ENCODE data around the gene ZFYVE21. TPM values are rescaled to one million over a fixed set of nuclear protein-coding genes. Genes with fewer than 3 reads are reported as not detected.
A peak's percentile ranks its signal among the peaks of the same experiment; 100 is the strongest.

Gene ZFYVE21
- 47.0 and 68.4 TPM in 2 replicates for total RNA-seq (ENCODE audit: low replicate concordance)

DNA sequence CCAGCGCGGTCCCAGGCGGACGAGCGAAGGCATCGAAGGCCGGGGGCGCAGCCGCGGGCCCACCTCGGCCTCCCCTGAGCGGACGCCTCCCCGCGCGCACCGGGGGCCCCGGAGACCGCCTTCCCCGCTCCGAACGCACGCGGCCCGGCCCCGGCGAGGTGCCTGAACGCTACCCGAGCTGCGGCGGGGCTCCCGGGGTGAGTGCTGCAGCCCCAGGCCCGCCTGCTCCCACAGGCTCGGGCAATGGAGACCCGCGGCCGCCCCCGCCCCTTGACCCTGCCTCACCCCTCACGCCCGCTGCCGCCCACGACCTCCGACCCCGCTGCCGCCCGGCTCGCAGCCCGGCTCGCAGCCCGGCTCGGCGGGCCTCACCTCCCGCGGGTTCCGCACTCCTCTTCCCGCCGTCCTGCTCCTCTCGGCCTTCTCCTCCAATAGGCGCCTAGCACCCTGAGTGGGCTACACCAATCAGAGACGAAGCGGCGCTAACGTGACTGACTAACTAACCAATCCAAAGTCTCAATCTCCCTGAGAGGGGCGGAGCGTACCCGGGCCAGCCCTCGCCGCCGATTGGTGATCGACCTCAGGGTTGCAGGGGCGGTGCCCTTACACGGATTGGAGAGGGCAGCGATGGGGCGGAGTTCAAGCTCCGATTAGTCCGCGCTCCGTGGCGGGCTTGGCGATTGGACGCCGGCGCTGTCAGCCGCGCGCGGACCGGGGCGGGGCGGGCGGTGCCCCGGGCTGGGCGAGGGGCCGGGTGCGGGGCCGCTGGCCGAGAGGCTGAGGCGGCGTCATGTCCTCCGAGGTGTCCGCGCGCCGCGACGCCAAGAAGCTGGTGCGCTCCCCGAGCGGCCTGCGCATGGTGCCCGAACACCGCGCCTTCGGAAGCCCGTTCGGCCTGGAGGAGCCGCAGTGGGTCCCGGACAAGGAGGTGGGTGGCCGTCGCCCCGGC is at the start of gene ZFYVE21, which contains the start of gene XRCC3:
TSS of gene ZFYVE21 (plus strand) at position 759 of the 949 bp plus-strand sequence. CDS start at position 791, 32 bp downstream.
TSS of gene XRCC3 (minus strand) at position 400 of the 949 bp plus-strand sequence. CDS start 4,364 bp downstream, outside the sequence.
- TF ChIP-seq, protein P1, sequence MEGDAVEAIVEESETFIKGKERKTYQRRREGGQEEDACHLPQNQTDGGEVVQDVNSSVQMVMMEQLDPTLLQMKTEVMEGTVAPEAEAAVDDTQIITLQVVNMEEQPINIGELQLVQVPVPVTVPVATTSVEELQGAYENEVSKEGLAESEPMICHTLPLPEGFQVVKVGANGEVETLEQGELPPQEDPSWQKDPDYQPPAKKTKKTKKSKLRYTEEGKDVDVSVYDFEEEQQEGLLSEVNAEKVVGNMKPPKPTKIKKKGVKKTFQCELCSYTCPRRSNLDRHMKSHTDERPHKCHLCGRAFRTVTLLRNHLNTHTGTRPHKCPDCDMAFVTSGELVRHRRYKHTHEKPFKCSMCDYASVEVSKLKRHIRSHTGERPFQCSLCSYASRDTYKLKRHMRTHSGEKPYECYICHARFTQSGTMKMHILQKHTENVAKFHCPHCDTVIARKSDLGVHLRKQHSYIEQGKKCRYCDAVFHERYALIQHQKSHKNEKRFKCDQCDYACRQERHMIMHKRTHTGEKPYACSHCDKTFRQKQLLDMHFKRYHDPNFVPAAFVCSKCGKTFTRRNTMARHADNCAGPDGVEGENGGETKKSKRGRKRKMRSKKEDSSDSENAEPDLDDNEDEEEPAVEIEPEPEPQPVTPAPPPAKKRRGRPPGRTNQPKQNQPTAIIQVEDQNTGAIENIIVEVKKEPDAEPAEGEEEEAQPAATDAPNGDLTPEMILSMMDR (IDR thresholded peaks at IDR 0.05; ENCODE audit: insufficient read depth, low read length): no peak
- DNase-seq (ENCODE audit: low read depth): peak; percentile 99
- H3K4me3 ChIP-seq (ENCODE audit: low read depth, low read length): peak within 1 kb of the TSS; percentile 84

DNA sequence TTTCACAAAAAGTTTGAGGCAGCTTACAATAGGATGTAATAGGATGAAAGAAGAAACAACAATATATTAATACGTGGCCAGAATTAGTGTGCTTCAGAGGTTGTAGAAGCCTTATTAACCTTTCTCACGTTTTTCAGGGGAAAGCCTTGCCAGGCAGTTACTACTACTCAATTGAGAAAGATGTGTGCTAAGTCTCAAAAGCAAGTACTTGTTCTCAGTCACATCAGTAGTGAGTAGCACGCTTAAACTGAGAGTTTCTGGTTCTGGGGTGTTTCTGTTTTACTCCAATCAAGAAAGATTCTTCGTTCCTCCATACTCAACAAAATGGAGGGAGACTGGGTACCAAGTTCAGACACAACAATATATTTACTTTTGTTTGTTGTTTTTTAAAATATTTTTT is 47.9 kb upstream of the ZFYVE21 start:
- DNase-seq (ENCODE audit: low read depth): no peak
- TF ChIP-seq, protein P1 (IDR thresholded peaks at IDR 0.05; ENCODE audit: insufficient read depth, low read length): no peak
- H3K4me3 ChIP-seq (ENCODE audit: low read depth, low read length): no peak overlapping the region

DNA sequence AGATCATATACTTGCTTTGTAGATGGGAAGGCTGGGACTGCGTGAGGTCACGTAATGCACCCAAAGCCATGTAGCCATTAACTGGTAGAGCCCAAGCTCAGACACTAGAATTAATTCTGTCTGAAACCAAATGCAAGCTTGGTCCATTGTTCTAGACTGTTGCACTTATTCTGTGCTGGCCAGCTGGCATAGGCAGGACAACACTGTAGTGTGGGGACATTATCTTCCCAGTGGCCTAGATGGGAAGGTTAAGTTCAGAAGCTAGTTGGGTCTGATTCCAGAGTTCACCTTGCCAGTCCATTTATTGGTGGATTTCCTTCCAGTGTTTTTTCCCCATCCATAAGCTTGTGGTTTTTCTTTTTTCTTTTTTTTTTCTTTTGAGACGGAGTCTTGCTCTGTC is 47.5 kb upstream of the ZFYVE21 start:
- TF ChIP-seq, protein P1 (IDR thresholded peaks at IDR 0.05; ENCODE audit: insufficient read depth, low read length): no peak
- no peak for DNase-seq (ENCODE audit: low read depth)
- H3K4me3 ChIP-seq (ENCODE audit: low read depth, low read length): no peak overlapping the region

DNA sequence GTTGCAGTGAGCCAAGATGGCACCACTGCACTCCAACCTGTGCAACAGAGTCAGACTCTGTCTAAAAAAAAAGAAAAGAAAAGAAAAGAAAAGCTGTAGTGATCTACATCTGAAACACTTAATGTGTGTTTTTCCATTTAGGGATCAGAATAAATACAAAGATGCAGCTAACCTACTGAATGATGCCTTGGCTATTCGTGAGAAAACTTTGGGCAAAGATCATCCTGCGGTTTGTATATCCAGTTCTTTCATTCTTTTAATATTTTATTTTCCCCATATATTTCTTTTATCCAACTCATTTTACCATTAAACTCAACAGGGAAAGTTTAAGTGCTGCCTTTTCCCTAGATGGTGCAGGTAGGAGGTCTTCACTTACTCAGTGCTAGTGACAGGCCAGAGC is 46.2 kb upstream of the ZFYVE21 start:
- DNase-seq (ENCODE audit: low read depth): no peak
- TF ChIP-seq, protein P1 (IDR thresholded peaks at IDR 0.05; ENCODE audit: insufficient read depth, low read length): no peak
- no peak overlapping the region for H3K4me3 ChIP-seq (ENCODE audit: low read depth, low read length)

DNA sequence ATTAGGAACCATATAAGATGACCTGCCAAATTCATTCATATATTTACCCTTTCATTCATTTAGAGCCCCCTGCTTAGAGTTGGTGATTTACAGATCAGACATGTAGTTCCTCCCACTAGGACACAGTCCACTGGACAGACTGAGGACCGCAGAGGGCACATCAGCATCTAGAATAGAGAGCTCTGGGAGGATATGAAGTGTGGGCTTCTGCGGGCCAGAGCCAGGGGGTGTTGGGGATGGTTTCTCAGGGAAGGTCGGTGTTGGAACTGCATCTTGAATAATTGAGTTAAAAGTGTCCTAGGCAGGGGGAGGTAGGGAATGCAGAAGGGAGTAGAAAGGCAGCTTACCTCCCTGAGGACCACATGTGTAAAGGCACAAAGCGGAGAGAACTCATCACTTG is 43.7 kb upstream of the ZFYVE21 start:
- H3K4me3 ChIP-seq (ENCODE audit: low read depth, low read length): no peak overlapping the region
- DNase-seq (ENCODE audit: low read depth): no peak
- TF ChIP-seq, protein P1 (IDR thresholded peaks at IDR 0.05; ENCODE audit: insufficient read depth, low read length): no peak

DNA sequence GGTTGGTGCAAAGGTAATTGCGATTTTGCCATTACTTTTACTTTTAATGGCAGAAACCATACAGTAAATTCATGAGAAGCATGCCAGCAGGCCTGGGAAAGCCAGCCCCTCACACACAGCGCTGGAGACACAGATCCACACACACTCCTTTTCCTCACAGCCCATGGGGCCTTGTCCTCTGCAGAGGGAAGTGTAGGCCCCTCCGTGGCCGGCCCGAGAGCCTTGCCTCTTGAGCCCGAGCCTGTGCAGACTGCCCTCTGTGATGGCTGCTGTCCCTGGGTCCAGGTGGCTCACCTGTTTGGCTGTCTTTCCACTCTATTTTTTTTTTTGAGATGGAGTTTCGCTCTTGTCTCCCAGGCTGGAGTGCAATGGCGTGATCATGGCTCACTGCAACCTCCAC is 39.7 kb upstream of the ZFYVE21 start:
- TF ChIP-seq, protein P1 (IDR thresholded peaks at IDR 0.05; ENCODE audit: insufficient read depth, low read length): no peak
- DNase-seq (ENCODE audit: low read depth): no peak
- no peak overlapping the region for H3K4me3 ChIP-seq (ENCODE audit: low read depth, low read length)
